ENCODE data around the gene KCND3.

GRCh38 chr1:111928531-111928930 is 60.9 kb downstream of the KCND3 start:
- TF ChIP-seq CTCF (IDR thresholded peaks at IDR 0.05) (no peak), POLR2A (IDR thresholded peaks at IDR 0.05) (no peak), EP300 (IDR thresholded peaks at IDR 0.05) (no peak)

Data from tibial nerve (tissue), 4 donors.